Vagina (tissue), 2 donors: ENCODE data around the gene ORM2.

Experiments used
- CTCF ChIP-seq, 3 experiments: fragments of 450-650 bp in 2 of 3; fragments of 200-600 bp in 1 of 3; sonication (generic) in 1 of 3; IDR thresholded peaks; one replicate each; pipeline ENCODE4 v1.5.1; 2017 to 2019; ENCODE audit warnings: antibody characterized with exemption in 3 of 3, mild to moderate bottlenecking in 2 of 3, moderate library complexity in 2 of 3
- POLR2A ChIP-seq, 2 donors: fragments of 450-650 bp; IDR thresholded peaks; one replicate each; pipeline ENCODE4 v1.6.1; 2017; ENCODE audit warnings: antibody characterized with exemption in 2 of 2, mild to moderate bottlenecking in 2 of 2, moderate library complexity in 2 of 2

GRCh38 chr9:114371343-114371944 lies 41.8 kb downstream of the ORM2 start:
- no peak for TF ChIP-seq CTCF (IDR thresholded peaks at IDR 0.05)
- TF ChIP-seq POLR2A (IDR thresholded peaks at IDR 0.05) = no peak
